DLD1 (cell line): Measurements from ENCODE around the gene LHX6.

Experiments used
- in situ Hi-C: cut with HindIII; loops from 2 replicates; pipeline ENCODE4 v1.10.0; 2017; ENCODE audit warnings: low sequenced_read_pairs

The LHX6 gene

DNA sequence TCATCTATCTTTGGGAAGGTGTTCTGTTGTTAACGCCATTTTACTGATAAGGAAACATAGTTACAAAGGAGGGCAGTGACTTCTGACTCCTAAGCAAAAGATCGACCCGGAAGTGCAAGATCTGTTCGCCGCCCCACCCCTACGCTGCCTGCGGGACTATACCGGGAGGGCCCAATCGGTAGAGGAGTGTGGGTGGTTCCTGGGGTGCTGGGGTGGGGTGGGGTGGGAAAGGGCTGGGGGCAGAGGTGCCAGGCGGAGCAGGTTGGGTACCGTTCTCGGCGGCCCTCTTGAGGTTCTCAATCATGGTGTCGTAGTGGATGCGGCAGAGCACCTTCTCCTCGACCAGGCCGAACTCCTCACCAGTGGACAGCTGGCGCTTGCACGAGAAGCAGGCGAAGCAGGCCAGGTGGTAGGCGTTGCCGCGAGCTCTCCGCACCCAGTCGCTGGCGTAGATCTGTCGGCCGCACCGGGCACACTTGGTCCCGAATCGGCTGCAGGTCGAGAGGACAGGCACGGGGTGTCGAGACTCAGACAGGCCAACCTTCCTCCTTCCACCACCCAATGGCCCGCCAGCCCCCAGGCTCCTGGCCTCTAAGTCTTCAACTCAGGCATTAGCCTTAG, 11.8 kb downstream of the LHX6 start:
- in situ Hi-C loops, result no loop called here

DNA sequence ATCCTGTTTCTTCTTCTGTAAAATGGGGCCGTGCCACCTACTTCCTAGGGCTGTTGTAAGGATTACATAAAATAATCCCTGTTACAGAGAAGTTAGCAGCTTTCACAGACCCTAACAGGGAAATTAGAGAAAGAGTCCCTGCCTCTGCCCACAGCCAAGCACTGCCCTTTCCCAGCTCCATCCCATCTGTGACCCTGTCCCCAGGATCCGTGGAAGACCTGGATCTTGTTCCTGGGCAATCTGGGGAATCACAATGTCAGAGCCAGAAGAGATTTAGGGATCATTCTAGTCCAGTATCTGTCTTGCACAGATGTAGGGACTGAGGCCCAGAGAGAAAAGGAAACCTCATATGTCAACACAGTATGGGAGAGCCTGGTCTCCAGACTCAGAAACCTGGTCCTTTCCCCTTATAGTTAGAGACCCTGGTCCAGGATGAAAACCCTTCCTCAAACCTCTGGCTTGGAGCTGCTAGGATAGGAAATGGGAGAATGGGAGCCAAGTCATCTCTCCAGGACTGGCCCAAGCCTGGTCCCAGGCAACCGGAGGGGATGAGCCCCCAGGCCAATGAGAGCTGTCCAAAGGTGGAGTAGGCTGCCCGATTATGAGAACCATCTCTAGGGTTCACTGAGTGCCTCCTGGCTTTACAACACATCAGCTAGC, 12.5 kb downstream of the LHX6 start:
- in situ Hi-C loops, result no loop called here

GRCh38 chr9:122215663-122216062, 13.1 kb downstream of the LHX6 start:
- in situ Hi-C loops, result no loop called here

DNA sequence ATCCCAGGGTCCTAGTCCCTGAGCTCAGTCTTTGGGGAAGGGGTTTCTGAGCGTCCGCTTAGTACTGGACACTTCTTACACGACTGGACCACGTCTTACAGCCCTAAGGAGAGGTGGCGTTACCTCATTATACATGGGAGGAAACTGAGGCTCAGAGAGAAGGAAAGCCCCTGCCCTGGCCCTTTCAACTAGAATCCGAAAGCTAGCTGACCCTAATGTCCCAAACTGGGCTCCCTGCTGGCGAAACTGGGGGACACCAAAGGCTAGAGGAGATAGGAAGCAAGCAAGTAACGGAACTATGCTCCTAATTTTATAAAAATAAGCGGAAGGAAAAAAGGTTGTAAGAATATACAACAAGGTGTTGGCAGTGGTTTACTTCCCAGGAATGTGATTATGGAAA, 14.2 kb downstream of the LHX6 start:
- in situ Hi-C loops, result no loop called here

- in situ Hi-C loops, result no loop called here
These were observed 15.0 kb downstream of the LHX6 start for GRCh38 chr9:122213589-122214413.

GRCh38 chr9:122213102-122213588, 15.6 kb downstream of the LHX6 start:
- in situ Hi-C loops, result no loop called here

DNA sequence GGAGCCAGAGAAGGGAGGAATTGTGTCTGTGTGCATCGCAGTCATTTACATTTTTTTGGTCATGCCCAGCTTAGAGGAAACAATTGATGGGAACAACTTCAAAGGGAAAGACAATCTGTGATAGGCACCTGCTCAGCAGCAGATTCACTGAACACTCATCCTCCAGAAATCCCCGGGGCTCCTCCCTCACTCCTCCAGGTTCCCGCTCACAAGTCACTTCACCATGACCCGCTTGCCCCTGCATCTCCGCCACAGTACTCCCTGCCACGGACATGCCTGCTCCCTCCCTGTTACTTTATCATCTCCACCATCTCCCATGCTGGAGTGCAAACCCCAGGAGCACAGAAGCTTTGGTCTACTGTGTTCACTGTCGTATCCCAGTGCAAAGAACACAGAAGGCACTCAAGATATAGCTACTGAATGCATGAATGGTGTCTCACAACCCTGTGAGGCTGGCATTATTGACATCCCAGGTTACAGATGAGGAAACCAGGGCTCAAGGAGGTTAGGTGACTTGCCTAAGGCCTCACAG, 16.2 kb downstream of the LHX6 start:
- in situ Hi-C loops, result no loop called here

GRCh38 chr9:122209451-122209850, 19.3 kb downstream of the LHX6 start:
- in situ Hi-C loops, result no loop called here

- in situ Hi-C loops, result no loop called here
These were observed 21.7 kb downstream of the LHX6 start for GRCh38 chr9:122207096-122207495.

DNA sequence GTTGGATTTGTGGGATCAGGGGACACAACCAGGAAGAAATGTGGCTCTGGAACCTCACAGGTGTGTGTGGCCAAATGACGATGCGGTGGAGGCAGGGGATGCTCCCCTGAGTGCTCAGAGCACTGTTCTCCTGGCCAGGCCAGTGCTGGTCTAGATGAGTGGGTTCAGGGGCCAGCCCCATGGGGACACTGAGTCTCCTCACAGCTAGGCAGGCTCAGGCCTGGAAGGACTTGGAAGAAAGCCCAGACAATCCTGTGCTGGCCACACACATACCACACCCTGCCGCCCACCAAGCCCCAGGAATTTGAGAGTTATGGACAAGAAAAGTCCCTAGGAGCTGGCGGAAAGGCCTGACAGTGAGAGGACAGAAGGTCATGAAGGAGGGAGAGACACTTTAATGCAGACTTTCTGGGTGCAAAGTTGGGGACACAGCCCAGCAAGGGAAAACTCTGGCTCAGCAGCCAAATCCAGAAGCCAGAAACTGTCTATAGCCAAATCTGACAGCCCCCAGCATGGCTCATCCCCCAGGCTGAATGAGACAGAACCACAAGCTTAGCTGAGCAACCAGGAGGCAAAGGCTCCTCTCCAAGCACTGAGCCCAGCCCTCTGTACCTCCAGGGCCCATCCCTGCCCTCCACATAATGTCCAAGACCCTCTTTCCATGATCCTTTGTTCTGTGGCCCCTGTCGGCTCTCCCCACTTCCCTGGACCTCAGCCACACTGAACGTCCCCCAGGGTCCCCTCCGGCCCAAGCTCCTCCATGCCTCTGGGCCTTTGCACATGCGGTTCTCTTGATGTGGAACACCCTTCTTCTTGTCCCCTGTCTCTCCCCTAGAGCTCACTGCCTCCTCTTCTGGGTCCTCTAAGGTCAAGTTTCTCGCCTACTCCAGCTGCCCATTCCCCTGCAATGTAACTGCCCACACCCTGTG, 22.4 kb downstream of the LHX6 start:
- in situ Hi-C loops, result no loop called here

GRCh38 chr9:122205176-122205575, 23.6 kb downstream of the LHX6 start:
- in situ Hi-C loops, result no loop called here

GRCh38 chr9:122204491-122204890, 24.3 kb downstream of the LHX6 start:
- in situ Hi-C loops, result no loop called here

GRCh38 chr9:122204055-122204454, 24.7 kb downstream of the LHX6 start:
- in situ Hi-C loops, result no loop called here

DNA sequence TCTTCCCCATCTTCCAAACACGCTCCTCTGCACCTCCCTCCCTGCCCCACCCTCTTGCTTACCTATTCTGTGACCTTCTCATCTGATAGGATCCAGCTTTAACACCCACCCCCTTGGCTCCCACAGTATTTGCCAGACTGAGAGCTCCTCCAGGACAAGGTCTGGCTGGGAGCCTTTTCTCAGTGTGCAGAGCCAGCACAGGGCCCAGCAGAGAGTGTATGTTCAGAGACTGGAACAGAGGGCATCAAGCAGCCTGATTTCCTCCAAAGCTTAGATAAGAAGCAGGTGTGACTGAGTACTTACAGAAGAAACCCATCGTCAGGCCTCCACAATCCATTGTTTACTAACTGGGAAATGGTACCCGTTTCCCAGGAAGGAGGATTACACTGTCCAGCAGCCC, 26.6 kb downstream of the LHX6 start:
- in situ Hi-C loops, result no loop called here

DNA sequence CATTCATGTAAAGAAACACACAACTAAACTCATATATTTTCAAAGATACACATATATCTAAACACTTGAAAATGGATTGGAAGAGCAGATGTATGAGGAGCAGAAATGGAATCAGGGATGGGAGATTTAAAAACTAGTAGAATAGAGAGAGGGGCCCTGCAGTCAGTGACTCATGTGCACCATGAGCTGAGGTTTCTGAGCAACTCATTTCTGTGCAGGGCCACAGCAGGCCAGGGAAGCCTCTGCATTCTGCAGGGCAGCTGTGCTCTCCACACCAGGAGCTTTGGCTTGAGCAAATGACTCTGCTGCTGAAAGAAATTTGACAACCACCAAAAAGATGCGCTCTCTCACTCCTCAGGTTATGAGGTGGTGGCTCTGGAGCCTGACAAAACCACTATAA, 27.1 kb downstream of the LHX6 start:
- in situ Hi-C loops, result no loop called here

- in situ Hi-C loops, result no loop called here
These were observed 27.7 kb downstream of the LHX6 start for GRCh38 chr9:122200960-122201595.

DNA sequence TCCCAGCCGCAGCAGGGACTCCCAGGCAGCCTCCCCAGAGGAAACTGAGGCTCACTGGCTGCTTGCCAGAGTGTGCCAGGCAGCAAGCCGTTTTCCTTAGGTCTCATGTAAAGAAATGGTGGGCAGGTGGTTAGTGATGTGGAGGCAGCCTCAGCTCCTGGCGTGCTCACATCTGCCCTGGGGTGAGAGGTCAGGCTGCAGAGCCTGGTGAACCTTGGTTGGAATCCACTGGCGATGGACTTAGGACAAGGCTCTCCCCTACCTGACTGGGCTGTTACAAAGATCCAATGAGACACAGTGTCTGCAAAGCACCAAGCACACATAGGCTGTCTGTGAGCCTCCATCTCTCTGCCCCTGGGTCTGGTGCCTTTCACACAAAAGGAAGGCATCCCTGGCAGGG, 30.9 kb downstream of the LHX6 start:
- in situ Hi-C loops, result no loop called here

GRCh38 chr9:122197426-122197825, 31.3 kb downstream of the LHX6 start:
- in situ Hi-C loops, result no loop called here

DNA sequence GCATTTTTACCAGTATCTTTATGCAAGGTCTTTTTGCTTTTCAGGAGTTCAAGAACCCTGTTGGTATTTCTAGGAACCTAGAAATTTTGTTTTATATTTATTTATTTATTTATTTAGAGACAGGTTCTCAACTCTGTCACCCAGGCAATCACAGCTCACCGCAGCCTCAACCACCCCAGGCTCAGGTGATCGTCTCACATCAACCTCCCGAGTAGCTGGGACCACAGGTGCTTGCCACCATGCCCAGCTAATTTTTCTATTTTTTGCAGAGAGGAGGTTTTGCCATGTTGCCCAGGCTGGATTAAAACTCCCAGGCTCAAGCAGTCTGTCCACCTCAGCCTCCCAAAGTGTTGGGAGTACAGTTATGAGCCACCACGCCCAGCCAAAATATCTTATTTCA, 32.9 kb downstream of the LHX6 start:
- in situ Hi-C loops, result no loop called here

DNA sequence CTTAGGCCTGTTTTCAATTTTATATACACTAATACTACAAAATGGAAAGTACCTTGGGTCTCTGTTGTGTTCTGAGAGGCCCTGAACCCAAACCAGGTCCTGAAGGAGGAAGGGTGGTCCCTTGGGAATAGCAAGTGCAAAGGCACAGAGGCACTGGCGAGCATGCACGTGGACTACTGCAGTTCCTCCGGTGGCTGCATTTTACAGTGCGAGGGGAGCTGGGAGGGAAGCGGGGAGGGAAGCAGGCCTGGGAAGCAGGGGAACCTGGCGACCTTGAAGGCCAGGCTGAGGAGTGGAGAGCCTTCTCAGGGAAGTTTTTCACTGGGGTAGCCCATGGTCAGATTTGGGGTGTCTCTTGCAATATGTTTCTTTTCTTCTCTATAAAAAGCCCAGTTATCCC, 35.1 kb downstream of the LHX6 start:
- in situ Hi-C loops, result no loop called here
